ENCODE measurements around the gene VRK1.

GRCh38 chr14:96801931-96802330 is 4.7 kb downstream of the VRK1 start:
- TF ChIP-seq CTCF (IDR thresholded peaks at IDR 0.05) (no peak), EP300 (IDR thresholded peaks at IDR 0.05; ENCODE audit: low read depth) (no peak), POLR2A (IDR thresholded peaks at IDR 0.05) (no peak)

Data from transverse colon (tissue), 3 donors.